EL (cell line): ENCODE data around the gene BIK.
A peak's percentile ranks its signal among the peaks of the same experiment; 100 is the strongest.
"Not testable (repeated sequence)": the region's sequence is repeated elsewhere in the genome, so short reads cannot be mapped to it uniquely, and the experiment has no call there.

Experiments
- DNase-seq: peaks from one replicate; pipeline ENCODE4 v3.0.0-alpha.2; 2016

BIK gene

GRCh38 chr22:43142880-43143562, 32.5 kb downstream of the BIK start, which contains the start of gene MCAT:
Gene MCAT, minus strand, starts transcription at chr22:43143398. Its CDS starts 50 bp downstream, at chr22:43143348.
- DNase-seq: peak; percentile 74

- DNase-seq: no peak
Observed at GRCh38 chr22:43144949-43145348, 34.4 kb downstream of the BIK start.

DNA sequence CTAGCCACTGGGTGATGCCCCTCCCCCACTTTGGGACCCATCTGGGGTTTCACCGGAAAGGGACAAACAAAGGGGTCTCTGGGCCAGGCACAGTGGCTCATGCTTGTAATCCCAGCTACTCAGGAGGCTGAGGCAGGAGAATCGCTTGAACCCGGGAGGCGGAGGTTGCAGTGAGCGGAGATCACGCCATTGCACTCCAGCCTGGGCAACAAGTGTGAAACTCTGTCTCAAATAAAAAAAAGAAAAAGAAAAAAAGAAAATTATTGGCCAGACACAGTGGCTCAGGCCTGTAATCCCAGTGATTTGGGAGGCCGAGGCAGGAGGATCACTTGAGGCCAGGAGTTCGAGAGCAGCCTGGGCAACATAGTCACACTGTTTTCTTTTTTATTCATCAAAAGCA, 34.8 kb downstream of the BIK start:
- DNase-seq: not testable (repeated sequence)

- not testable (repeated sequence) for DNase-seq
Observed at GRCh38 chr22:43146332-43146731, 35.8 kb downstream of the BIK start.

- no peak for DNase-seq
Observed at GRCh38 chr22:43147821-43148220, 37.3 kb downstream of the BIK start.

DNA sequence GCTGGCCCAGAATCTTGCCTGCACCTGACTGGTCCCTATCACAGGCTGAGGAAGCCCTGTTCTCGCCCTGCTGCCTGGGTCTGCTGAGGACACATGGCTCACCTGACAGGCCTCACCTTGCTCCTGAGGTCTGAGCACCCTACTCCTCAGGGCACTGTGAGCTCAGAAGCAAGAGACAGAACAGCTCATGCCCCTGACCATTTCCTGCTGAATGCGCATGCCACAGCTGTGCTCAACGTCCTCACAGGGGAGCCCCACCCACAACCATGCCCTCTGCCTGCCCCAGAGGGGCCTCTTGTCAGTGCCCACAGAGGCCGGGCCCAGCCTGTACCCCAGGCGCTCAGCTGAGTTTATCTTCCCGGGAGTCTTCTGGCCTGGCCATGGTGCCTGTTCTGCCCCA, 38.0 kb downstream of the BIK start:
- no peak for DNase-seq

GRCh38 chr22:43150731-43151206, 40.2 kb downstream of the BIK start:
- no peak for DNase-seq

- DNase-seq: peak; percentile 63
Observed at GRCh38 chr22:43151251-43152002, 40.9 kb downstream of the BIK start, which contains the start of gene TSPO. Gene TSPO, plus strand, starts transcription at chr22:43151559. Its CDS starts 7,680 bp downstream, at chr22:43159239.

GRCh38 chr22:43152003-43152356, 41.4 kb downstream of the BIK start:
- no peak for DNase-seq

- peak; percentile 67 for DNase-seq
Observed at GRCh38 chr22:43152357-43153071, 42.0 kb downstream of the BIK start.

DNA sequence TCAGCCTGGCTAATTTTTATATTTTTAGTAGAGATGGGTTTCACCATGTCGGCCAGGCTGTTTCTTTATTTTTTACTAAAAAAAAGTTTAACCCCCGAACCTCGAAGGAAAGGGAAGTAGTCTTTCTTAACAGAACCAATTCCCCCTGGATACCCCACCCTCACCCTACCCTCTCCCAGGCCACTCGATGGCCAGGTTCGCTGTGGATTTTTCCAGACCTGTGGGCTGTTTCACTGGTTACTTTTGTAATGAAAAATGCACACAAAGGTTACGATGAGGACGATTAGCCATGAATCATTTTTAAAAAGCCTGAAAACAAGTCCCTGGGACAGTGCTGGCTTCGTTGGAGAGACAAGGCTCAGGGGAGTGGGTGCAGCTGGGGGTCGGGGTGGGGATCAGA, 43.3 kb downstream of the BIK start:
- no peak for DNase-seq

- DNase-seq: no peak
Observed at GRCh38 chr22:43154887-43155536, 44.5 kb downstream of the BIK start.

GRCh38 chr22:43155789-43156188, 45.2 kb downstream of the BIK start:
- no peak for DNase-seq

- DNase-seq: no peak
Observed at GRCh38 chr22:43156413-43156812, 45.9 kb downstream of the BIK start.

- no peak for DNase-seq
Observed at GRCh38 chr22:43157874-43158546, 47.5 kb downstream of the BIK start.

- no peak for DNase-seq
Observed at GRCh38 chr22:43158778-43159483, 48.4 kb downstream of the BIK start.

GRCh38 chr22:43159484-43160178, 49.1 kb downstream of the BIK start:
- no peak for DNase-seq

DNA sequence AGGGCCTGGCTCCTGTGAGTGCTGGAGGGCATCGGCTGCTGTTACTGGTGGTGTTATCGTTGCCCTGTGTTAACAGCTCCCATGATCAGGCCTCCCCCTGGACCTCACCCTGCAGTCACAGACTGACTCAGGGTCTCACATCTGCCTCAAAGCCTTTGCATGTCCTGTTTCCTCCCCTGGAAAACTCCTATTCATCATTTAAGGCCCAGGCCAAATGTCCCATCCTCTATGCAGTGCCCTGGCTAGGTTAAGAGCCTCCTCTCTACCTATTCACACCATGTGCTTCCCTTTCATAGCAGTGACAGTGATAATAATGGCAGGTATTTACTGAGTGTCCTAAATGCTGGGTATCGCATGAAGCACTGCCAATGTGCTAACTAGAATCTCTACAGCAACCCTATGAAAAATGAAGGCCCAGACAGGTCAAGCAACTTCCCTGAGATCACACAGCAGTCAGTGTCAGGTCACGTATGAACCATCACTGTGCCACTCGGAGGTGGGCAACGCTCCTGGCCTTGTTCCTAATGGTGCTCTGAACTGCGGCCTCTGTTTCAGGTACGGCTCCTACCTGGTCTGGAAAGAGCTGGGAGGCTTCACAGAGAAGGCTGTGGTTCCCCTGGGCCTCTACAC, 50.1 kb downstream of the BIK start:
- no peak for DNase-seq

DNA sequence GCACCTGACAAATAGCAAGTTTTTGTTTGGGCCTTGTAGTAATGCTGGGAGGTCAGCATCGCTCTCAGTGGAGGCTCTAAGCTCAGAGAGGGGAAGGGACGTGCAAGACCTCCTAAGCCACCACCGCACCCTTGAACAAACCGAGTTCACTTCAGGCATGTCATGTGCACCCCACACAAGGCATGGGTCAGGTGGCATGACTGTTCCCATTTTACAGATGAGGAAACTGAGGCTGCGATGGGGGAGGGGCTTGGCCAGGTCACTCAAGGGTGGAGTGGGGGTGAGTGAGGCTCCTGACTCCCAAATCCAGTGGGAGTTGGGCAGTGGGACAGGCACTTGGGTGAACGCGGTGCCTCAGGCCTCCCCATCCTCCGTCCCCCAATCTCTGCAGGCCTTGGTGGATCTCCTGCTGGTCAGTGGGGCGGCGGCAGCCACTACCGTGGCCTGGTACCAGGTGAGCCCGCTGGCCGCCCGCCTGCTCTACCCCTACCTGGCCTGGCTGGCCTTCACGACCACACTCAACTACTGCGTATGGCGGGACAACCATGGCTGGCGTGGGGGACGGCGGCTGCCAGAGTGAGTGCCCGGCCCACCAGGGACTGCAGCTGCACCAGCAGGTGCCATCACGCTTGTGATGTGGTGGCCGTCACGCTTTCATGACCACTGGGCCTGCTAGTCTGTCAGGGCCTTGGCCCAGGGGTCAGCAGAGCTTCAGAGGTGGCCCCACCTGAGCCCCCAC, 52.0 kb downstream of the BIK start:
- no peak for DNase-seq

DNA sequence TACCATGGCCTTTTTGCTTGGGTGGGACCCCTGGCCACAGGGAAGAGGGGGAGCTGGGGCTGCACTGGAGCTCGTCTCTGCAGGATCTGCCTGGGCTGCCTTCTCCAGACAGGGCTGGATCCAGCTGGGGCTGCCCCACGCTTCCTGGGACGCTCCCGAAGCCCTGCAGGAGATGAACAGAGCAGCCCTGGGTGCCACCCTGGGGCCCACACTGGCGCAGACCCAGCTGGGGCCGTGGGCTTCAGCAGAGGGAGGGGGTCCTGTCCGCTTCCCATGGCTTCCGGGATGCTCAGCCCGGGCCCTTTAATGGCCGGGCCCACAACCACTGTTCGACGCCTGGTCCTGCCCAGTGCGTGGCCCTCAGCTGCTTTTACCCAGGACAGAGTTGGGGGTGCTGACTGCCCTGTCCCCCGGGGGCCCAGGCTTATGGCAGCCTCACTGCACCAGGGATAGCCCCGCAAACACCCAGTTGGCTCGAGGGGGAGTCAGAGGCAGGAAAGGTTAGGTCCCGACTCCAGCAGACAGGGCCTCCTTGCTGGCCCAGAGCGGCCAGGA, 52.8 kb downstream of the BIK start:
- no peak for DNase-seq
